Mesendoderm (in vitro differentiated cells): ENCODE data around the gene ANXA8.

ENCODE experiments used
- DNase-seq: peaks from one replicate; pipeline ENCODE4 v3.0.0; 2013
- H2AK5ac ChIP-seq: 2 replicates; pipeline ENCODE4 v1.6.1; 2013; ENCODE audit warnings: low read length, inconsistent platforms
- H2BK120ac ChIP-seq: 2 replicates; pipeline ENCODE4 v1.6.1; 2013; ENCODE audit warnings: low read depth, mild to moderate bottlenecking, low read length, moderate library complexity, mixed read lengths
- H2BK15ac ChIP-seq: replicated peaks from 2 replicates; pipeline ENCODE4 v1.6.1; 2013; ENCODE audit warnings: low read depth, mild to moderate bottlenecking, moderate library complexity
- H2BK5ac ChIP-seq: 2 replicates; pipeline ENCODE4 v1.6.1; 2013; ENCODE audit warnings: low read length, inconsistent platforms
- H3K18ac ChIP-seq: 2 replicates; pipeline ENCODE4 v1.6.1; 2013; ENCODE audit warnings: mild to moderate bottlenecking, low read length, mixed read lengths
- H3K23ac ChIP-seq: one replicate; pipeline ENCODE4 v1.6.1; 2013; ENCODE audit warnings: low read length
- H3K27ac ChIP-seq: 2 replicates; pipeline ENCODE4 v1.5.1; 2013; ENCODE audit warnings: low read depth, mild to moderate bottlenecking, inconsistent platforms, low read length, moderate library complexity
- H3K27me3 ChIP-seq: 2 replicates; pipeline ENCODE4 v1.6.1; 2013; ENCODE audit warnings: low read length, control low read depth, mild to moderate bottlenecking, inconsistent platforms; ENCODE audit not compliant: insufficient read depth, poor library complexity
- H3K36me3 ChIP-seq: 2 replicates; pipeline ENCODE4 v1.6.1; 2013; ENCODE audit warnings: low read length, inconsistent platforms; ENCODE audit not compliant: control insufficient read depth, insufficient read depth
- H3K4ac ChIP-seq: one replicate; pipeline ENCODE4 v1.6.1; 2013; ENCODE audit warnings: low read depth, mild to moderate bottlenecking, low read length, moderate library complexity
- H3K4me1 ChIP-seq: 2 replicates; pipeline ENCODE4 v1.6.1; 2013; ENCODE audit warnings: low read depth, low read length, inconsistent platforms; ENCODE audit not compliant: control insufficient read depth
- H3K4me2 ChIP-seq: 2 replicates; pipeline ENCODE4 v1.6.1; 2013; ENCODE audit warnings: low read length
- H3K4me3 ChIP-seq: 2 replicates; pipeline ENCODE4 v1.5.1; 2013; ENCODE audit warnings: mild to moderate bottlenecking, low read length
- H3K56ac ChIP-seq: one replicate; pipeline ENCODE4 v1.6.1; 2013; ENCODE audit warnings: low read length
- H3K79me1 ChIP-seq: 2 replicates; pipeline ENCODE4 v1.6.1; 2013; ENCODE audit warnings: low read length, inconsistent platforms
- H3K79me2 ChIP-seq: 2 replicates; pipeline ENCODE4 v1.6.1; 2013; ENCODE audit warnings: mild to moderate bottlenecking, low read length; ENCODE audit not compliant: control insufficient read depth, insufficient read depth
- H3K9ac ChIP-seq: 2 replicates; pipeline ENCODE4 v1.6.1; 2013; ENCODE audit warnings: low read length, inconsistent platforms
- H4K5ac ChIP-seq: one replicate; pipeline ENCODE4 v1.6.1; 2013; ENCODE audit warnings: low read length
- H4K8ac ChIP-seq: one replicate; pipeline ENCODE4 v1.6.1; 2013; ENCODE audit warnings: low read depth, mild to moderate bottlenecking, control low read depth, low read length, moderate library complexity
- WGBS: extraction: QIAGEN DNeasy Blood & Tissue Kit; methylation state at CpG from one replicate; pipeline ENCODE4 v1.1.7; 2013; ENCODE audit warnings: low lambda C conversion rate, missing lambda C conversion rate; ENCODE audit not compliant: insufficient coverage; ENCODE audit errors: extremely low coverage; 5-methylcytosine and 5-hydroxymethylcytosine counted together

The ANXA8 gene

GRCh38 chr10:47442351-47442750 lies 41.6 kb downstream of the ANXA8 start:
- H3K4me2 ChIP-seq, result no peak overlapping the region
- WGBS, result no CpG with 5 or more reads among the region's 5 CpGs

GRCh38 chr10:47441938-47442337 lies 42.0 kb downstream of the ANXA8 start:
- Histone ChIP-seq H2BK120ac (no peak overlapping the region), H2BK15ac (no peak overlapping the region), H3K27ac (no peak overlapping the region), H3K18ac (no peak overlapping the region), H2BK5ac (no peak overlapping the region), H3K79me1 (no peaks in the 10 kb centered on the region), H3K36me3 (no peaks in the 10 kb centered on the region), H3K4me3 (no peak overlapping the region), H4K8ac (no peak overlapping the region), H3K27me3 (no peaks in the 10 kb centered on the region), H3K23ac (no peak overlapping the region), H2AK5ac (no peak overlapping the region), H3K4me1 (no peaks in the 10 kb centered on the region), H3K4ac (no peak overlapping the region), H3K4me2 (no peak overlapping the region), H3K79me2 (no peaks in the 10 kb centered on the region), H3K56ac (no peak overlapping the region), H3K9ac (no peak overlapping the region), H4K5ac (no peak overlapping the region)
- no peak for DNase-seq
- WGBS, result no CpG with 5 or more reads among the region's 4 CpGs

More at GRCh38 chr10:47442351-47442750, 41.6 kb downstream of the ANXA8 start:
- H3K9ac ChIP-seq, result no peak overlapping the region
- no peak overlapping the region for H2BK15ac ChIP-seq
- H3K4ac ChIP-seq, result no peak overlapping the region
- H2BK120ac ChIP-seq, result no peak overlapping the region
- H3K27ac ChIP-seq, result no peak overlapping the region
- H3K79me1 ChIP-seq, result no peaks in the 10 kb centered on the region
- H3K79me2 ChIP-seq, result no peaks in the 10 kb centered on the region
- H3K18ac ChIP-seq, result no peak overlapping the region
- DNase-seq, result no peak
- no peak overlapping the region for H4K8ac ChIP-seq
- no peaks in the 10 kb centered on the region for H3K36me3 ChIP-seq
- no peak overlapping the region for H2AK5ac ChIP-seq
- no peaks in the 10 kb centered on the region for H3K27me3 ChIP-seq
- no peak overlapping the region for H3K4me3 ChIP-seq
- no peak overlapping the region for H4K5ac ChIP-seq
- H2BK5ac ChIP-seq, result no peak overlapping the region
- H3K23ac ChIP-seq, result no peak overlapping the region
- no peak overlapping the region for H3K56ac ChIP-seq
- no peaks in the 10 kb centered on the region for H3K4me1 ChIP-seq

GRCh38 chr10:47440207-47440606 lies 43.7 kb downstream of the ANXA8 start:
- H2BK5ac ChIP-seq, result no peak overlapping the region
- no peak overlapping the region for H4K8ac ChIP-seq
- no peak overlapping the region for H3K56ac ChIP-seq
- H4K5ac ChIP-seq, result no peak overlapping the region
- no peak overlapping the region for H3K27ac ChIP-seq
- no peak overlapping the region for H2BK15ac ChIP-seq
- H3K23ac ChIP-seq, result no peak overlapping the region
- H3K79me1 ChIP-seq, result no peaks in the 10 kb centered on the region
- H3K4me1 ChIP-seq, result no peaks in the 10 kb centered on the region
- H3K79me2 ChIP-seq, result no peaks in the 10 kb centered on the region
- no peaks in the 10 kb centered on the region for H3K36me3 ChIP-seq
- no peaks in the 10 kb centered on the region for H3K27me3 ChIP-seq
- no peak overlapping the region for H3K18ac ChIP-seq
- no peak overlapping the region for H3K4ac ChIP-seq
- H3K4me3 ChIP-seq, result no peak overlapping the region
- peak; percentile 76 for DNase-seq
- H3K4me2 ChIP-seq, result no peak overlapping the region
- H3K9ac ChIP-seq, result no peak overlapping the region
- no CpG with 5 or more reads among the region's 4 CpGs for WGBS
- H2AK5ac ChIP-seq, result no peak overlapping the region
- H2BK120ac ChIP-seq, result no peak overlapping the region

GRCh38 chr10:47438857-47439474 lies 44.9 kb downstream of the ANXA8 start:
- Histone ChIP-seq H3K23ac (no peak overlapping the region), H3K27ac (no peak overlapping the region), H2BK15ac (no peak overlapping the region), H3K4ac (no peak overlapping the region), H3K18ac (no peak overlapping the region), H2BK5ac (no peak overlapping the region), H4K5ac (no peak overlapping the region), H3K79me2 (no peaks in the 10 kb centered on the region), H3K27me3 (no peaks in the 10 kb centered on the region), H3K56ac (no peak overlapping the region), H2BK120ac (no peak overlapping the region), H3K4me3 (no peak overlapping the region), H3K4me2 (no peak overlapping the region), H3K36me3 (no peaks in the 10 kb centered on the region), H3K9ac (no peak overlapping the region), H3K79me1 (no peaks in the 10 kb centered on the region), H4K8ac (no peak overlapping the region), H2AK5ac (no peak overlapping the region), H3K4me1 (no peaks in the 10 kb centered on the region)
- no CpG with 5 or more reads among the region's 6 CpGs for WGBS
- peak; percentile 89 for DNase-seq

- no peaks in the 10 kb centered on the region for H3K36me3 ChIP-seq
- H3K27ac ChIP-seq, result no peak overlapping the region
- no peak overlapping the region for H4K5ac ChIP-seq
- H2BK120ac ChIP-seq, result no peak overlapping the region
- no peak overlapping the region for H3K4me3 ChIP-seq
- DNase-seq, result no peak
- no peak overlapping the region for H3K56ac ChIP-seq
- H2BK5ac ChIP-seq, result no peak overlapping the region
- H3K18ac ChIP-seq, result no peak overlapping the region
- no peak overlapping the region for H4K8ac ChIP-seq
- H3K79me1 ChIP-seq, result no peaks in the 10 kb centered on the region
- no peaks in the 10 kb centered on the region for H3K27me3 ChIP-seq
- no peak overlapping the region for H2AK5ac ChIP-seq
- H3K4ac ChIP-seq, result no peak overlapping the region
- H3K4me2 ChIP-seq, result no peak overlapping the region
- H3K79me2 ChIP-seq, result no peaks in the 10 kb centered on the region
- no peak overlapping the region for H2BK15ac ChIP-seq
- no peaks in the 10 kb centered on the region for H3K4me1 ChIP-seq
- no peak overlapping the region for H3K9ac ChIP-seq
- no peak overlapping the region for H3K23ac ChIP-seq
These were observed 48.8 kb downstream of the ANXA8 start for GRCh38 chr10:47435081-47435480.

GRCh38 chr10:47425813-47426419 lies 58.0 kb downstream of the ANXA8 start:
- no peak overlapping the region for H3K27ac ChIP-seq
- H4K5ac ChIP-seq, result no peak overlapping the region
- H2BK120ac ChIP-seq, result no peak overlapping the region
- H3K79me2 ChIP-seq, result no peaks in the 10 kb centered on the region
- no CpG with 5 or more reads among the region's 4 CpGs for WGBS
- no peak overlapping the region for H2BK15ac ChIP-seq
- H3K4me3 ChIP-seq, result no peak overlapping the region
- H3K79me1 ChIP-seq, result no peaks in the 10 kb centered on the region
- no peak overlapping the region for H3K18ac ChIP-seq
- no peak for DNase-seq
- no peaks in the 10 kb centered on the region for H3K36me3 ChIP-seq
- no peak overlapping the region for H3K4me2 ChIP-seq
- no peak overlapping the region for H4K8ac ChIP-seq
- H3K4ac ChIP-seq, result no peak overlapping the region
- no peak overlapping the region for H3K56ac ChIP-seq
- H2AK5ac ChIP-seq, result no peak overlapping the region
- H3K4me1 ChIP-seq, result no peaks in the 10 kb centered on the region
- no peak overlapping the region for H3K9ac ChIP-seq
- no peak overlapping the region for H2BK5ac ChIP-seq
- H3K23ac ChIP-seq, result no peak overlapping the region
- H3K27me3 ChIP-seq, result no peaks in the 10 kb centered on the region
